ENCODE measurements around the gene GRIN2C.

Gene GRIN2C

DNA sequence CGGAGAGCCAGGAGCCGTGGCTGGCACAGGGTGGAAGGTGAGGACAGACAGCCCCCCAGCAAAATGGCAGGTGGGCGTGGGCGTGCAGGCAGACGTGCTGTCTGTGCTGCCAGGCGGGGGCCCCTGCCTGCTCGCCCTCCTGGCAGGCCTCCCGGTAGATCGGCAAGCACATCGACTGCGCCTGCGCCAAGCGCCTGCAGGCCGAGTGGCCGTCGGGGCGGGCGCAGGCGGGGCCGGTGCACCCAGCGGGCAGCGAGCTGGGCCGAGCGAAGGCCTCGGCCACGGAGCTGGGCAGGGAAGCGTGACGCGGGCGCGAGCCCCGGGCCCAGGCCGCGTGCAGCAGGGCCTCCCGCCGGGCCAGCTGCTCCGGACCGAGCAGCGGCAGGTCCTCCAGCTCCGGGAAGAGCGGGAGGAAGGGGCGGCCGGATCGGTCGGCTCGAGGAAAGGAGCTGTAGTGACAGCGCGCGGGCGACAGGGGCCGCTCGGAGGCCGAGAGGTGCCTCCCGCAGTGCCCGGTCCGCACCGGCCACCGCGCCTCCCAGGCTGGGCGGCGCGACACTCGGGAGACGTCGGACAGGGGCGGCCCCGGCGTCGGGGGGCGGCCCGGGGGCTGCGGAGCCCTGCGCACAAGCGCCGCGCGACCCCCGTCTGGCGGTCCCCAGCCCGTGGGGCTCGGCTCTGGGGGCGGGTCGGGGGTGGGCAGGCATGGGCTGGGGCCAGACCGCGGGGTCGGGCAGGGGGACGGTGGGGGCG lies 16.9 kb downstream of the GRIN2C start:
- DNase-seq: peak; percentile 18 to 23

- no peak for DNase-seq
These were observed 17.5 kb downstream of the GRIN2C start for GRCh38 chr17:74842146-74842598.

DNA sequence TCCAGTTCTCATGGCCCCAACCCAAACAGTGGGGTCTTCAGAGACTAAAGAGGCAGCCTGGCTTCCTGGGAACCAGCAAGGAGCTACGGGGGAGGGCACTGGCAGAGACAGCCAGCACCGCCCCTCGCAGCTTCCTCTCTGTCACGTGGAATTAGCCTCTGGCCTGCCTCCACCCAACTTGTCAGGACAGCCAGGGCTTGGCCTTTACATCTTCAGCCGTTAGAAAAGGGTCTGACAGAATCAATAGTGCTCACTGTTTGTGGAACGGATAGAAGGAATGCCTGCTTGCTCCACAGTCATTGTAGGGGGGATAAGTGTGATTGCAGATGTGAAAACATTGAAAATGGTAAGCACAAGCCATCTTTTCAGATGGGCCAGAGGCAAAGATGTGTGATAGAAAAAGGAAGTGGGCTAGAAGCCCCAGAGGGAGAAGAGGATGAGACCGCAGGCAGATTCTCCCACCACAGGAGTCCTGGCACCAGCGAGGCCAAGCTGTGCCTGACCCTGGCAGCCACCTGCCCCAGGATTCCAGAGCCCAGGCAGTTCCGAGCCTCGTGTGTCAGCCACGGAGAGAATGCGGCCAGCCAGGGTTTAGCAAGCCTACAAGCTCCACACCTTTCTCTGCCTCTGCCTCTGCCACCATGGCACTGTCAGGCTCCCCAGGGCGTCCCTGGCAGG lies 18.6 kb downstream of the GRIN2C start:
- DNase-seq: peak in 1 of 2 donors; percentile 31

DNA sequence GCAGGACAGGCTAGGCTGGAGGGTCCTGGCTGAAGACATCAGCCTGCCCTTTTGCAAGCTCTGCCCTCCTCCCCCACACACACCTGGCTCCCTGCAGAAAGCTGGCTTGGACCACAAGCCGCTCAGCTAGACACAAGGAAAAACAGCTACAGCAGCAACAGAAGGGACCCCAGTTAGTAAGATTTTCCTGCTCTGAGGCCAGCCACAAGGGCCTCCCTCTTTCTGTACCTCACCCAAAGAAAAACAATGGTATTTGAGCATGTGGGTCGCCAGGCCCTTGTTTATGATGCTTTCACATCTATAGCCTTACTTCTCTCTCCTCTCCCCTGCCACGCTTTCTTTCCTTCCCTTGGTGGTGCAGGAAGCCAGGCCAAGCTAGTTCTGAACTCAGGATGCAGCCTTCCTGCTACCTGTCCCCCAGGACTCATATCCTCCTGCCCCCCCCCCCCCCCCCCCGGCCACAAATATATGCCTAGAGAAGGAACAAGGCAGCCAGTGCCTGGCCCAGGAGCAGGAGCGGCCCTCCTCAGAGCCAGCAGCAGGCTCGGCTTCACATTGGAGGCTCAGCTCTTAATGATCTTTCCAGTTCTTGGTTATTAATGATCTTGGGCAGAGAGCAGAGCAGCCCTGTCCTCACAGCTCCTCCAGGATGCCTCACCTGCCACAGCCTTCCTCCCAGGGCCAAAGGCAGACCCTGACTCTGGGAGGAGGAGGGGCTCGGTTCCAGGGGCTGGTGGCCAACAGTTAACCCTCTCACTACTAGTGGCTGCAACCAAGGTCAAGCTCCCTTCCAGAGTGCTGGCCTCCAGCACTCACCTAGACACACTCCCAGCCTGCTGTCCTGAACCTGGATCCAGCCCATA lies 19.5 kb downstream of the GRIN2C start:
- no peak for DNase-seq

DNA sequence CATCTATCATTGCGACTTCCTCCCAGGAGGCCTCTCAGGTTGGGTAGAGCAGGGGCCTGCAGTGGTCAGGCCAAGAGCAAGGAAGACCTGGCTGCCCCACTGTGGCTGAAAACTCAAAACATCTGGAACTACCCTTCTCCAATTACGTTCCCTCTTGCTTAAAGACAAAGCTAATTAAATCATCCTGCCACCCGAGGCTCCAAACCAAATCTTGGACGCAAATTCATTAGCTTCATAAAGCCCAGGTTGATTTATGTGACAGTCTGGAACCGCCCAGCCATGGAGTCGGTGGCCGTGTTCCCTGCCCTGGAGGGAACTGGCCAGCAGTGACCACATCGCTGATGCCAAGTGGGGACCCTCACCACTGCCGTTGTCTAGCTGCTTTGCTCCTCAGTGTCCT lies 21.4 kb downstream of the GRIN2C start:
- no peak for DNase-seq

DNA sequence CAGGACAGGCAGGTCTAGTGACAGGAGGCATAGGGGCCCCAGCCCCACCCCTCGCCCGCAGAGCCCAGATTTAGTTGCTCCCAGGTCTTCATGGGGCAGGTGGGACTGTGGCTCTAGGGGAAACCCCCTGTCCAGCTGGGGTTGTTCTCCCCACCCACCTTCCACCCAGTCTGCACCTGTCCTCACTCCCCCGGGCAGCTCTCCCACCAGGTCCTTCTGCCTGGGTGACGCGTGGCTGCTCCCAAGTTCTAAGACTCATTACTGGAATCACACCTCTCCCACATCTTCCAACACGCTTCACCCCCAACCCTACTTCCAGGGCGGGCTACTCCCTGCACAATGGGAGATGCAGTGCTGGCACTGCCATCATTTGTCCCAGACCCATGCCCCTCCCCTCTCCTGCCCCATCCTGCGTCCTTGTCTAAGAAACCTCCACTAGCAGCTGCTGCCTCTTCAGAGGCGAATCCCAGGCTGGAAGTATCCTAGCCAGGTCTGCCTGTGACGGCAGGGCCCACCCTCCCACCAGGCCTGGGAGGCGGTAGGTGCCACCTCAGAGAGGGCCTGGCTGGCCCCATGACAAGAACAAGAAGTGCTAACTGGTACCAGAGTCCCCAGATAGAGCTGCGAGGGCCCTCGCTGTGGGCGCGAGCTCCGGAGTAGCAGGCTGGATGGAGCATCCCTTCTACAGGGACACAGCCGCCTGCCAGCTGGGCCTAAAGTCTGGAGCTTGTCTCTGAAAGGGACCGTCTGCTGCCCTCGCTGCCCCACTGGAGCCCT lies 22.8 kb downstream of the GRIN2C start:
- no peak for DNase-seq

GRCh38 chr17:74836191-74836590 lies 23.5 kb downstream of the GRIN2C start:
- DNase-seq: no peak

DNA sequence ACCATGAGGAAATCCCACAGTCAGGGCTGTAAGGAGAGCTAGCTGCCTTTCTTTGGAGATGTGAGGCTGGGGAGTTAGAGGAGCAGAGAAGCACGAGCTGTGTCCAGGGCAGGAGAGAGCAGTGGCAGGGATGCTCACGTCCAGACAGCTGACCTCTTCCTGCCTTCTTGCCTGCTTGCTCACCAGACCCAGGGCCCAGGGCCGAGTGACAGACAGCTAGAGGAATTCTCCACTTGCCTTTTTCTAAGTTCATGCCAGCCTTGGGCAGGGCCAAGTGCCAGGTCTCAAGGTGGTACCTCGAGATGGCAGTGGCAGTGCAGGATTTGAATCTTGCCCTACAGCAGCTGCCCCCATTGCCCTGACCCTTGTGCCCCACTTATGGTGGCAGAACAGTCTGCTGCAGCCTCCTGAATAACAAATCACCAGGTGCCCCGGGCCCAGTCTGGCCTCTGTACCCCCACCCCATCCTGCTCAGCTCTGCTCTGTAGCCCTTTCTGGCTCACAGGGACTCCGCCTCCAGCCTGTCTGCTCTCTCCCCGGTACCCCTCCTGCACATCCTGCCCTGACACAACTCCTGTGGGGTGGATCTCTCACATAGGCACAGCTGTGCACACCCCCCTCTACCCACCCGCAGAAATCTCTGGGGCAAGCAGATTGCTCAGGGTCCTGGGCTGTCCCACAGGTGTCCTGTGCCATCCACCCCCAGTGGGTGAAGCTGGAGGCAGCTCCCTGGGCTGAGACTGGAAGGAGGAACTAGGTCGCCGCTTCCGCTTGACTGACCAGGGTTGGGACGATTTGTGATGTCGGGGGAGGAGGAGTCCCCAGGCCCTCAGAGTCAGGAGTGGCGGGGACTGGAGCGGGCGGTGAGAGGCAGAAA lies 25.9 kb downstream of the GRIN2C start:
- DNase-seq: peak in 1 of 2 donors; percentile 37

DNA sequence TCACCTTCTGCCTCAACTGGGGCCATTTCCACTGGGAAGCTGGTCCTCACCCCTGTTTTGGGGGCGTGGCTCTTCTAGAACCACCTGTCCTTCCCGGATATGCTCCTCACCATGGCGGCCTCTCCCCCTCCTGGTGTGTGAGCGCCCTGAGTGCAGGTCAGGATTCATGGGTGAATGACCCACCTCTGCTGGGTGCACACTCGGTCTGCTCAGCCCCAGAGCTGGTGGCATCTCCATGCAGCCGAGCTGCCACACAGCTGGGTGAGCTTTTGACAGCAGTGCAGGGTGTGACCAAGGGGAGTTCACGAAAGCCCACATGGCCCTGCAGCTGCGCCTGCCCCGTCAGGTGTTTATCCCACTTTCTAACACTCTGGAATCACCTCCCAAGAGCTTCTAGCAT lies 27.3 kb downstream of the GRIN2C start:
- no peak for DNase-seq

GRCh38 chr17:74831444-74832146 lies 28.1 kb downstream of the GRIN2C start:
- no peak for DNase-seq

GRCh38 chr17:74830861-74831260 lies 28.8 kb downstream of the GRIN2C start:
- DNase-seq: no peak

DNA sequence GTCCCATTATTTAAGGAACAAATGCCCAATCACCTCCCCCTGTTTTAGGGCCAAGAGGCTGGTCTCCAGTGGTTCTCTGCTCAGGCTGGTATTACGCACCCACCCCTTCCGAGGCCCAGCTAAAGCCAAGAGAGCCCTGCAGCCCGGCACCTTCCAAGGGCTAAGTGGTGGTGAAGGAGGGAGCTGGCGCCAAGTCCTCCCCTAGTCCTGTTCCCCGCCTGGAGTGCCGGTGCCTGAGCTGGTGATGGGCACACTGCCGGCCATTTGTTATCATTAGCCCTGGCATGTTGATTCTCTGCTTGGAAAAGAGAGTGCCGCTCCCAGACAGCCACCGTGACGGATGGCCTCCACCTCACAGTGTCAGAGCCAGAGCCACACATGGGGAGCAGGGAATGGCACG lies 31.9 kb downstream of the GRIN2C start:
- no peak for DNase-seq

- no peak for DNase-seq
These were observed 33.5 kb downstream of the GRIN2C start for GRCh38 chr17:74825952-74826719.

- DNase-seq: no peak
These were observed 34.6 kb downstream of the GRIN2C start for GRCh38 chr17:74824961-74825627.

GRCh38 chr17:74822939-74823367 lies 36.7 kb downstream of the GRIN2C start:
- DNase-seq: no peak

DNA sequence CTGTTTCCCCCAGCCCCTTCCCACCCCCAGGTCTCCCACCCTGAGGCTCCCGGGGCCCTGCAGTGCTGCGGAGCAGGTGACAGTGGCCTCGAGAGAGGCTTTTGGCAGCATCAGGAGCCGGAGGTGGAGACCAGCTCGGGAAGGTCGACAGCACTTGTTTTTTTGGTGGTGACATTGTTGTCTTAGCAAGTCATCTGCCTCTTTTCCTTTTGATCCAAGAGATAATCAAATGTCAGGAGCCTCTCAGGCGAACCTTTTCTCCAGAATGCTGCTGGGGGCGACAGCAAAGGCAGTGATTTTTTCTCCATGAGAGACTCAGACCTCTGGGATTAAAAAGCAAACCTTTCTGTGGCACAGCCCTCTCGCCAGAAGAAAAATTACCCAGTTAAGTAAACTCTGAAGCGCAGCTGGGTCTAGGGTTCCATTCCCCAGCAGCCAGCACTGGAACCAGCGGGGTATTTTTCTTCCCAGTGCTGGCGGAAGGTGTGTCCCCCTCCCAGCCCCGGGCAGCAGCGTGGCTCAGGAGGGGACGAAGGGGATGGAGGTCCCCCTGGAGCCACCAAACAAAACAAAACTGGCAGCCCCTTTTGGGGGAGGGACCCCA lies 37.2 kb downstream of the GRIN2C start:
- DNase-seq: no peak

GRCh38 chr17:74821655-74822334 lies 37.9 kb downstream of the GRIN2C start:
- DNase-seq: no peak

- DNase-seq: no peak
These were observed 39.8 kb downstream of the GRIN2C start for GRCh38 chr17:74819801-74820436.
